HG03139 (cell line): ENCODE results near the gene POLR1G.
A peak's percentile ranks its signal among the peaks of the same experiment; 100 is the strongest.

ENCODE experiments used
- ATAC-seq: cut with Tn5 transposase; IDR thresholded peaks from one replicate; pipeline ENCODE4 v1.9.1; 2021; ENCODE audit not compliant: unreplicated experiment

POLR1G gene

GRCh38 chr19:45406226-45407090 lies at the start of gene POLR1G:
Gene POLR1G (plus strand): TSS chr19:45406644. CDS start chr19:45406697, 53 bp downstream.
- peak; percentile 54 for ATAC-seq

- ATAC-seq = no peak
Measured at GRCh38 chr19:45356760-45357444, 49.5 kb upstream of the POLR1G start.

GRCh38 chr19:45357445-45357783 lies 49.0 kb upstream of the POLR1G start:
- ATAC-seq = no peak

- ATAC-seq = no peak
Measured at GRCh38 chr19:45358213-45358792, 48.1 kb upstream of the POLR1G start.

GRCh38 chr19:45361608-45362007 lies 44.8 kb upstream of the POLR1G start:
- ATAC-seq = no peak

- no peak for ATAC-seq
Measured at GRCh38 chr19:45362291-45362690, 44.2 kb upstream of the POLR1G start.

GRCh38 chr19:45363861-45364459 lies 42.5 kb upstream of the POLR1G start:
- ATAC-seq = no peak

GRCh38 chr19:45364696-45365095 lies 41.7 kb upstream of the POLR1G start:
- ATAC-seq = no peak

GRCh38 chr19:45368127-45368526 lies 38.3 kb upstream of the POLR1G start:
- ATAC-seq = no peak

GRCh38 chr19:45368737-45369340 lies 37.6 kb upstream of the POLR1G start:
- no peak for ATAC-seq

- peak; percentile 93 for ATAC-seq
Measured at GRCh38 chr19:45370410-45371204, 35.8 kb upstream of the POLR1G start, which contains the start of gene ERCC2. Gene ERCC2 (minus strand): TSS chr19:45370573. CDS start chr19:45370540, 33 bp downstream.

- ATAC-seq = no peak
Measured at GRCh38 chr19:45376045-45376724, 30.3 kb upstream of the POLR1G start.

GRCh38 chr19:45380107-45380506 lies 26.3 kb upstream of the POLR1G start:
- no peak for ATAC-seq

- ATAC-seq = no peak
Measured at GRCh38 chr19:45382426-45382825, 24.0 kb upstream of the POLR1G start.

- no peak for ATAC-seq
Measured at GRCh38 chr19:45385392-45386221, 20.8 kb upstream of the POLR1G start.

- no peak for ATAC-seq
Measured at GRCh38 chr19:45391346-45391745, 15.1 kb upstream of the POLR1G start.

- no peak for ATAC-seq
Measured at GRCh38 chr19:45391871-45392665, 14.4 kb upstream of the POLR1G start.
